Natural killer cell (primary cell): ENCODE results near the gene DLAT. TPM values are rescaled to one million over a fixed set of nuclear protein-coding genes. Genes with fewer than 3 reads are reported as not detected.
A peak's percentile ranks its signal among the peaks of the same experiment; 100 is the strongest.

Experiments used
- ATAC-seq, 3 donors: fragments of 150-1000 bp in 2 of 3; fragments of 200-7000 bp in 1 of 3; cut with Tn5 transposase; 1 replicate in 1 of 3; 2 replicates in 2 of 3; pipeline ENCODE4 v1.10.0; 2021; ENCODE audit warnings: mild to moderate bottlenecking in 2 of 3, moderate library complexity in 2 of 3
- DNase-seq, 2 donors: peaks; one replicate each; pipeline versions ENCODE4 v3.0.0 to v3.0.0-alpha.2; 2013 to 2021; ENCODE audit warnings: mixed read lengths in 1 of 2
- H3K27ac ChIP-seq: one replicate; pipeline ENCODE4 v1.5.1; 2013; ENCODE audit warnings: mild to moderate bottlenecking, low read length
- H3K27me3 ChIP-seq: one replicate; pipeline ENCODE4 v1.6.1; 2013; ENCODE audit warnings: low read length; ENCODE audit not compliant: control insufficient read depth, insufficient read depth
- H3K36me3 ChIP-seq: one replicate; pipeline ENCODE4 v1.6.1; 2013; ENCODE audit warnings: low read length; ENCODE audit not compliant: control insufficient read depth, insufficient read depth
- H3K4me1 ChIP-seq: one replicate; pipeline ENCODE4 v1.6.1; 2013; ENCODE audit warnings: low read length; ENCODE audit not compliant: control insufficient read depth, insufficient read depth
- H3K4me3 ChIP-seq: one replicate; pipeline ENCODE4 v1.5.1; 2013; ENCODE audit warnings: low read length
- H3K9me3 ChIP-seq: one replicate; pipeline ENCODE4 v1.6.1; 2013; ENCODE audit warnings: low read length; ENCODE audit not compliant: control insufficient read depth, insufficient read depth
- H3K27ac Mint-ChIP-seq, 2 donors: one replicate each; pipeline ENCODE4 v1.8.0; 2022; ENCODE audit warnings: mild to moderate bottlenecking in 2 of 2, mixed read lengths in 2 of 2, moderate library complexity in 1 of 2
- H3K27me3 Mint-ChIP-seq, 2 donors: one replicate each; pipeline ENCODE4 v1.8.0; 2022; ENCODE audit warnings: low read depth in 2 of 2, mixed read lengths in 2 of 2
- H3K36me3 Mint-ChIP-seq: one replicate; pipeline ENCODE4 v1.8.0; 2022; ENCODE audit warnings: mixed read lengths
- H3K4me1 Mint-ChIP-seq, 2 donors: one replicate each; pipeline ENCODE4 v1.8.0; 2022; ENCODE audit warnings: mixed read lengths in 2 of 2
- H3K4me3 Mint-ChIP-seq: one replicate; pipeline ENCODE4 v1.8.0; 2022; ENCODE audit warnings: mild to moderate bottlenecking, moderate library complexity, mixed read lengths
- H3K9me3 Mint-ChIP-seq, 2 donors: one replicate each; pipeline ENCODE4 v1.8.0; 2022; ENCODE audit warnings: mixed read lengths in 2 of 2
- WGBS: methylation state at CpG from one replicate; pipeline ENCODE4 v1.1.7; 2013; ENCODE audit warnings: missing lambda C conversion rate; ENCODE audit not compliant: insufficient coverage; 5-methylcytosine and 5-hydroxymethylcytosine counted together
- intact Hi-C: fragments of 100-400 bp; cut with micrococcal nuclease; formaldehyde crosslinking; loops from one replicate; pipeline ENCODE4 v1.14.2; 2022
- total RNA-seq, 4 donors: library from RNA; stranded (reverse); fragments of 120-200 nt in 1 of 4; gene quantifications; one replicate each; pipeline versions ENCODE4 v1.2.3 to v1.2.4, GENCODE V29; 2013 to 2022
- TF ChIP-seq, protein P1 (sequence below): fragments of 200-600 bp; IDR thresholded peaks from one replicate; pipeline ENCODE4 v1.8.0; 2022; ENCODE audit warnings: antibody characterized with exemption

DLAT gene
- total RNA-seq, 3 donors from 2014 or later (not counting 1 experiment from before 2014, with no cell fraction given): 12.6 to 16.2 (median 15.5) TPM

DNA sequence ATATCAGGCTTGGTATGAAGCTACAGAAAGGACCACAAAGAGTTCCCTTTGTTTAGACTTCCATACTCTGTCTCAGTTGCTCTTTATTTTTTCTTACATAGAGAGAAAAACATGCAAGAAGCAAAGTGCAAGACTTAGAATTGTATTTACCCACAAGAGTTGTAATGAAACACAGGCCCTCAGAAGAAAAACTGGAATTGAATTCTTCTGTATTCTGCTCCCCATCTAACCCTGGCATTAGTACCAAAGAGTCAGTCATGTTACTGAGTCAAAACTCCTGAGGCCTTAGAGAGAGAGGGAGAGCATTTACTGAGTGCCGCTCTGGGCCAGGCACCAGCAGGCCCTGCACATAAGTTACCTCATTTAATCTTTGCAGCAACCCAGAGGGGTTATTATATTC is 43.9 kb upstream of the DLAT start:
- ATAC-seq (no peak), DNase-seq (no peak)
- Mint-ChIP-seq H3K27me3 (peaks cover 25% of the 10 kb centered on the region in 2 donors), H3K27ac (no peak overlapping the region), H3K9me3 (no peaks in the 10 kb centered on the region), H3K36me3 (no peaks in the 10 kb centered on the region), H3K4me3 (no peak overlapping the region), H3K4me1 (peaks cover 0 to 7% of the 10 kb centered on the region in 2 donors)
- peaks cover 12% of the 10 kb centered on the region for H3K27me3 ChIP-seq
- H3K4me3 ChIP-seq: no peak overlapping the region
- H3K4me1 ChIP-seq: peaks cover 6% of the 10 kb centered on the region
- TF ChIP-seq, protein P1, sequence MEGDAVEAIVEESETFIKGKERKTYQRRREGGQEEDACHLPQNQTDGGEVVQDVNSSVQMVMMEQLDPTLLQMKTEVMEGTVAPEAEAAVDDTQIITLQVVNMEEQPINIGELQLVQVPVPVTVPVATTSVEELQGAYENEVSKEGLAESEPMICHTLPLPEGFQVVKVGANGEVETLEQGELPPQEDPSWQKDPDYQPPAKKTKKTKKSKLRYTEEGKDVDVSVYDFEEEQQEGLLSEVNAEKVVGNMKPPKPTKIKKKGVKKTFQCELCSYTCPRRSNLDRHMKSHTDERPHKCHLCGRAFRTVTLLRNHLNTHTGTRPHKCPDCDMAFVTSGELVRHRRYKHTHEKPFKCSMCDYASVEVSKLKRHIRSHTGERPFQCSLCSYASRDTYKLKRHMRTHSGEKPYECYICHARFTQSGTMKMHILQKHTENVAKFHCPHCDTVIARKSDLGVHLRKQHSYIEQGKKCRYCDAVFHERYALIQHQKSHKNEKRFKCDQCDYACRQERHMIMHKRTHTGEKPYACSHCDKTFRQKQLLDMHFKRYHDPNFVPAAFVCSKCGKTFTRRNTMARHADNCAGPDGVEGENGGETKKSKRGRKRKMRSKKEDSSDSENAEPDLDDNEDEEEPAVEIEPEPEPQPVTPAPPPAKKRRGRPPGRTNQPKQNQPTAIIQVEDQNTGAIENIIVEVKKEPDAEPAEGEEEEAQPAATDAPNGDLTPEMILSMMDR: no peak
- intact Hi-C loops: no loop called here
- 89% methylated on average over 1 of the region's 1 CpG for WGBS
- no peaks in the 10 kb centered on the region for H3K9me3 ChIP-seq
- no peaks in the 10 kb centered on the region for H3K36me3 ChIP-seq
- H3K27ac ChIP-seq: no peak overlapping the region

DNA sequence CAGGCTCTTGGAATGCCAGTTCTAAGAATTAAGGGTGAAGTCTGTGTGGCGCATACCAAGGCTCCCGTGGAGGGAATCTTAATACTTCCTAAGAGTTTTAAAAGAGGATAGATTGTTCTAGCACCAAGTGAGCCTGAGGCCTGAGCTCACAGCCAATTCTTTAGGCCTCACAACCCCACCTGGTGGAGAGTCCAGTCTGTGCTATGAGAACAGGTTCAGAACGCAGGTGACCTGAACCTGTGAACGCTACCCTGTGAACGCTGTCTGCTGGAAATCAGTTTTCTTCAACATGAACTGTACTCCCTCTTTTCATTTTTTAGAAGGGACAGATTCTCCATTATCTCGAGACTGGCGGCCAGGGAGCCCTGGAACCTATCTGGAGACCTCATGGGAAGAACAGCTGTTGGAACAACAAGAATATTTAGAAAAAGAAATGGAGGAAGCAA is 43.2 kb upstream of the DLAT start:
- 55% methylated on average over 7 of the region's 7 CpGs for WGBS
- peak in 1 of 2 donors; percentile 69 for DNase-seq
- H3K9me3 ChIP-seq: no peaks in the 10 kb centered on the region
- no peak overlapping the region for H3K27ac ChIP-seq
- H3K4me3 Mint-ChIP-seq: no peak overlapping the region
- no peaks in the 10 kb centered on the region for H3K36me3 Mint-ChIP-seq
- H3K9me3 Mint-ChIP-seq: no peaks in the 10 kb centered on the region
- H3K27ac Mint-ChIP-seq: no peak overlapping the region
- no peak overlapping the region for H3K4me3 ChIP-seq
- peak; percentile 50 to 81 (median 64) for ATAC-seq
- H3K4me1 ChIP-seq: peaks cover 6% of the 10 kb centered on the region
- peaks cover 19 to 22% of the 10 kb centered on the region in 2 donors for H3K27me3 Mint-ChIP-seq
- no peaks in the 10 kb centered on the region for H3K36me3 ChIP-seq
- TF ChIP-seq, protein P1: peak; percentile 42
- H3K27me3 ChIP-seq: peaks cover 12% of the 10 kb centered on the region
- peaks cover 0 to 7% of the 10 kb centered on the region in 2 donors for H3K4me1 Mint-ChIP-seq
- intact Hi-C loops: loop anchor here (1.0 kb wide), 2 partner anchors 51 to 103 kb away; partner anchors contain the start of genes CFAP68 and FDXACB1

- no peaks in the 10 kb centered on the region for H3K36me3 Mint-ChIP-seq
- ATAC-seq: no peak
- no peak overlapping the region for H3K4me3 ChIP-seq
- TF ChIP-seq, protein P1: no peak
- no peak overlapping the region for H3K4me3 Mint-ChIP-seq
- peaks cover 10% of the 10 kb centered on the region for H3K27me3 ChIP-seq
- H3K36me3 ChIP-seq: no peaks in the 10 kb centered on the region
- H3K27ac Mint-ChIP-seq: no peak overlapping the region
- H3K9me3 ChIP-seq: no peaks in the 10 kb centered on the region
- H3K4me1 ChIP-seq: peaks cover 3% of the 10 kb centered on the region
- peaks cover 0 to 3% of the 10 kb centered on the region in 2 donors for H3K4me1 Mint-ChIP-seq
- H3K27ac ChIP-seq: no peak overlapping the region
- whole genome bisulfite sequencing: 72% methylated on average over 5 of the region's 5 CpGs
- peaks cover 19% of the 10 kb centered on the region in 2 donors for H3K27me3 Mint-ChIP-seq
- intact Hi-C loops: loop anchor here (1.0 kb wide), 2 partner anchors 51 to 103 kb away; partner anchors contain the start of genes CFAP68 and FDXACB1
- no peaks in the 10 kb centered on the region for H3K9me3 Mint-ChIP-seq
- no peak for DNase-seq
These were observed 42.5 kb upstream of the DLAT start for GRCh38 chr11:111982541-111983186.
